GM19452 (cell line): ENCODE results near the gene MID1.

ENCODE experiments used
- ATAC-seq: cut with Tn5 transposase; IDR thresholded peaks from one replicate; pipeline ENCODE4 v1.9.1; 2021; ENCODE audit not compliant: unreplicated experiment

Gene MID1

GRCh38 chrX:10620121-10620699, at the start of gene MID1:
TSS of gene MID1 (minus strand) at chrX:10620585. CDS start at chrX:10567547, 53,038 bp downstream.
- ATAC-seq: peak; percentile 30

GRCh38 chrX:10667143-10667542, 46.8 kb upstream of the MID1 start:
- no peak for ATAC-seq

GRCh38 chrX:10666102-10666501, 45.7 kb upstream of the MID1 start:
- no peak for ATAC-seq

GRCh38 chrX:10665681-10666080, 45.3 kb upstream of the MID1 start:
- no peak for ATAC-seq

- no peak for ATAC-seq
These were observed 39.8 kb upstream of the MID1 start for GRCh38 chrX:10660171-10660570.

- no peak for ATAC-seq
These were observed 35.8 kb upstream of the MID1 start for GRCh38 chrX:10656214-10656613.

- no peak for ATAC-seq
These were observed 34.6 kb upstream of the MID1 start for GRCh38 chrX:10654960-10655359.

GRCh38 chrX:10653302-10653701, 32.9 kb upstream of the MID1 start:
- ATAC-seq: no peak

GRCh38 chrX:10649265-10649664, 28.9 kb upstream of the MID1 start:
- no peak for ATAC-seq

- no peak for ATAC-seq
These were observed 28.2 kb upstream of the MID1 start for GRCh38 chrX:10648614-10649013.

- ATAC-seq: no peak
These were observed 16.5 kb upstream of the MID1 start for GRCh38 chrX:10636851-10637250.

GRCh38 chrX:10636337-10636736, 16.0 kb upstream of the MID1 start:
- ATAC-seq: no peak

- ATAC-seq: no peak
These were observed 14.2 kb upstream of the MID1 start for GRCh38 chrX:10634392-10635161.

- ATAC-seq: no peak
These were observed 13.3 kb upstream of the MID1 start for GRCh38 chrX:10633722-10634121.

GRCh38 chrX:10631416-10632145, 11.2 kb upstream of the MID1 start:
- no peak for ATAC-seq

- ATAC-seq: no peak
These were observed 9.9 kb upstream of the MID1 start for GRCh38 chrX:10630320-10630719.

- ATAC-seq: no peak
These were observed 9.5 kb upstream of the MID1 start for GRCh38 chrX:10629905-10630304.

GRCh38 chrX:10628906-10629305, 8.5 kb upstream of the MID1 start:
- ATAC-seq: no peak

GRCh38 chrX:10622197-10622596, 1.8 kb upstream of the MID1 start:
- no peak for ATAC-seq

- ATAC-seq: peak; percentile 52
These were observed 849 bp downstream of the MID1 start for GRCh38 chrX:10619425-10620046.

GRCh38 chrX:10618961-10619360, 1.4 kb downstream of the MID1 start:
- no peak for ATAC-seq

- ATAC-seq: no peak
These were observed 2.4 kb downstream of the MID1 start for GRCh38 chrX:10617999-10618351.
